CD4-positive, alpha-beta T cell treated with Interleukin-4 for 4 hours (primary cell): ENCODE data around the gene BAD.

Source experiments
- DNase-seq: peaks from one replicate; pipeline ENCODE4 v3.0.0-alpha.2; 2020

BAD gene

GRCh38 chr11:64241491-64242374 is 42.7 kb downstream of the BAD start:
- peak; percentile 99 for DNase-seq

GRCh38 chr11:64241241-64241490 is 43.3 kb downstream of the BAD start:
- no peak for DNase-seq

- DNase-seq: peak; percentile 97
Observed at GRCh38 chr11:64240435-64241240, 43.8 kb downstream of the BAD start, which contains the start of gene FKBP2. Gene FKBP2 (plus strand): TSS chr11:64241095. CDS start chr11:64242388, 1,293 bp downstream.

GRCh38 chr11:64239662-64240434 is 44.6 kb downstream of the BAD start:
- DNase-seq: no peak

GRCh38 chr11:64238999-64239398 is 45.5 kb downstream of the BAD start:
- no peak for DNase-seq

- DNase-seq: no peak
Observed at GRCh38 chr11:64238076-64238475, 46.4 kb downstream of the BAD start.

GRCh38 chr11:64237484-64237951 is 46.9 kb downstream of the BAD start:
- DNase-seq: no peak

- no peak for DNase-seq
Observed at GRCh38 chr11:64235437-64236161, 48.9 kb downstream of the BAD start.

- DNase-seq: no peak
Observed at GRCh38 chr11:64234647-64235379, 49.7 kb downstream of the BAD start.

GRCh38 chr11:64233913-64234586 is 50.4 kb downstream of the BAD start, which contains the start of gene VEGFB:
Gene VEGFB (plus strand): TSS chr11:64234584. CDS start chr11:64234834, 250 bp downstream.
- DNase-seq: peak; percentile 62

GRCh38 chr11:64232967-64233315 is 51.5 kb downstream of the BAD start:
- DNase-seq: no peak

- no peak for DNase-seq
Observed at GRCh38 chr11:64232182-64232966, 52.1 kb downstream of the BAD start.

- no peak for DNase-seq
Observed at GRCh38 chr11:64231546-64231945, 52.9 kb downstream of the BAD start.

- DNase-seq: no peak
Observed at GRCh38 chr11:64230985-64231365, 53.5 kb downstream of the BAD start.

- peak; percentile 85 for DNase-seq
Observed at GRCh38 chr11:64230171-64230984, 54.1 kb downstream of the BAD start, which contains the start of gene DNAJC4. Gene DNAJC4 (plus strand): TSS chr11:64230548. CDS start chr11:64230855, 307 bp downstream.

- DNase-seq: no peak
Observed at GRCh38 chr11:64229744-64230170, 54.7 kb downstream of the BAD start.

GRCh38 chr11:64229090-64229743 is 55.2 kb downstream of the BAD start:
- DNase-seq: no peak

- no peak for DNase-seq
Observed at GRCh38 chr11:64227405-64227956, 57.0 kb downstream of the BAD start.
